Endothelial cell of umbilical vein (primary cell): Measurements from ENCODE around the gene CACNA1A. TPM values are rescaled to one million over a fixed set of nuclear protein-coding genes. Genes with fewer than 3 reads are reported as not detected.

Experiments
- BruUV-seq: library from RNA; stranded (reverse); fragments of 400-500 nt; replicated peaks from 2 replicates; lab custom pipeline; 2021; lab: Mats Ljungman, UMichigan
- CTCF ChIA-PET: fragments of 300-600, 350-600 bp; sonication (Branson Sonifier 250); formaldehyde crosslinking; loops from one replicate; lab custom pipeline; 2021; ENCODE audit warnings: antibody characterized with exemption, inconsistent platforms; lab: Charles Lee
- POLR2A ChIA-PET: fragments of 300-600, 350-600 bp; sonication (Branson Sonifier 250); formaldehyde crosslinking; loops from one replicate; lab custom pipeline; 2021; ENCODE audit warnings: antibody characterized with exemption, inconsistent platforms; lab: Charles Lee
- DNase-seq: peaks from one replicate; pipeline ENCODE4 v3.0.0-alpha.2; 2011; ENCODE audit warnings: low read depth, low spot score
- FAIRE-seq: peaks from 2 replicates; lab custom pipeline; 2011; peaks lifted over from hg19 to GRCh38; lab: Jason Lieb, UNC
- H2AFZ ChIP-seq: 2 replicates; pipeline ENCODE4 v1.6.0; 2012; ENCODE audit warnings: low read depth, low read length, control low read depth, inconsistent platforms
- H3K27ac ChIP-seq: 2 replicates; pipeline ENCODE4 v1.5.1; 2011; ENCODE audit warnings: low read depth, mild to moderate bottlenecking, control low read depth, low read length, moderate library complexity; ENCODE audit not compliant: insufficient read depth
- H3K27me3 ChIP-seq, 2 experiments: 2 replicates each; pipeline versions ENCODE4 v1.6.0 to v1.6.1; 2011; ENCODE audit warnings: low read length in 2 of 2, mixed read lengths in 1 of 2; ENCODE audit not compliant: control insufficient read depth in 2 of 2, insufficient read depth in 2 of 2
- H3K36me3 ChIP-seq, 2 experiments: 2 replicates in 1 of 2; 3 replicates in 1 of 2; pipeline ENCODE4 v1.5.1; 2011; ENCODE audit warnings: low read length in 2 of 2, mild to moderate bottlenecking in 1 of 2, moderate library complexity in 1 of 2; ENCODE audit not compliant: control insufficient read depth in 2 of 2, insufficient read depth in 2 of 2; ENCODE audit errors: extremely low read depth in 1 of 2
- H3K4me1 ChIP-seq: 3 replicates; pipeline ENCODE4 v1.5.1; 2011; ENCODE audit warnings: mild to moderate bottlenecking, low read length; ENCODE audit not compliant: control insufficient read depth, insufficient read depth; ENCODE audit errors: extremely low read depth
- H3K4me2 ChIP-seq: 2 replicates; pipeline ENCODE4 v1.6.1; 2011; ENCODE audit warnings: low read length, control low read depth, mixed read lengths; ENCODE audit not compliant: insufficient read depth
- H3K4me3 ChIP-seq, 3 experiments: fragments of 200-600 bp in 1 of 3; sonication (generic), shearing (Covaris generic) in 1 of 3; replicated peaks in 1 of 3; 2 replicates each; pipeline ENCODE4 v1.5.1; 2011 to 2016; ENCODE audit warnings: control low read depth in 3 of 3, low read length in 3 of 3, mild to moderate bottlenecking in 2 of 3, inconsistent platforms in 1 of 3, low read depth in 1 of 3, moderate library complexity in 1 of 3; ENCODE audit not compliant: insufficient read depth in 1 of 3
- H3K79me2 ChIP-seq: 2 replicates; pipeline ENCODE4 v1.6.0; 2012; ENCODE audit warnings: low read length, inconsistent platforms; ENCODE audit not compliant: control insufficient read depth, insufficient read depth
- H3K9ac ChIP-seq: replicated peaks from 2 replicates; pipeline ENCODE3; 2011; ENCODE audit warnings: low read length, control low read depth; ENCODE audit not compliant: insufficient read depth; ENCODE audit errors: extremely low read depth
- H3K9me1 ChIP-seq: replicated peaks from 3 replicates; pipeline ENCODE4 v1.6.0; 2011; ENCODE audit warnings: mild to moderate bottlenecking, low read length; ENCODE audit not compliant: control insufficient read depth, insufficient read depth; ENCODE audit errors: extremely low read depth
- H3K9me3 ChIP-seq: replicated peaks from 2 replicates; pipeline ENCODE4 v1.5.1; 2012; ENCODE audit warnings: low read length, inconsistent platforms; ENCODE audit not compliant: control insufficient read depth, insufficient read depth
- H4K20me1 ChIP-seq: replicated peaks from 2 replicates; pipeline ENCODE3; 2011; ENCODE audit warnings: mild to moderate bottlenecking, low read length; ENCODE audit not compliant: control insufficient read depth, insufficient read depth; ENCODE audit errors: extremely low read depth
- CTCF ChIP-seq, 2 donors: IDR thresholded peaks; 1 replicate in 1 of 2; 2 replicates in 1 of 2; pipeline ENCODE4 v1.5.1; 2011; ENCODE audit warnings: low read length in 2 of 2, mild to moderate bottlenecking in 2 of 2, moderate library complexity in 2 of 2, control low read depth in 1 of 2, inconsistent platforms in 1 of 2, low read depth in 1 of 2; ENCODE audit not compliant: insufficient read depth in 1 of 2; ENCODE audit errors: extremely low read depth in 1 of 2
- EZH2 ChIP-seq: IDR thresholded peaks from 2 replicates; pipeline ENCODE4 v1.6.1; 2012; ENCODE audit warnings: borderline replicate concordance, low read depth, mild to moderate bottlenecking, moderate library complexity, low read length, inconsistent platforms; ENCODE audit not compliant: severe bottlenecking
- FOS ChIP-seq: IDR thresholded peaks from 2 replicates; pipeline ENCODE4 v1.6.1; 2011; ENCODE audit warnings: mild to moderate bottlenecking, low read length, moderate library complexity, borderline replicate concordance; ENCODE audit not compliant: insufficient read depth
- GATA2 ChIP-seq: IDR thresholded peaks from 2 replicates; pipeline ENCODE4 v1.7.0; 2011; ENCODE audit warnings: low read depth, mild to moderate bottlenecking, moderate library complexity, mixed read lengths, low read length; ENCODE audit not compliant: insufficient read length, insufficient read depth
- JUN ChIP-seq: IDR thresholded peaks from 2 replicates; pipeline ENCODE4 v1.6.1; 2011; ENCODE audit warnings: borderline replicate concordance, low read depth; ENCODE audit not compliant: insufficient read length, insufficient read depth
- MAX ChIP-seq: IDR thresholded peaks from 2 replicates; pipeline ENCODE4 v1.6.1; 2011; ENCODE audit not compliant: insufficient read depth, insufficient read length
- MYC ChIP-seq: IDR thresholded peaks from one replicate; pipeline ENCODE4 v1.6.1; 2011; ENCODE audit warnings: mild to moderate bottlenecking, low read depth, low read length
- POLR2A ChIP-seq: IDR thresholded peaks from 2 replicates; pipeline ENCODE4 v1.6.1; 2012; ENCODE audit warnings: low read depth, mild to moderate bottlenecking, control low read depth, low read length
- POLR2AphosphoS5 ChIP-seq: IDR thresholded peaks from 2 replicates; pipeline ENCODE4 v1.6.1; 2012; ENCODE audit warnings: low read depth, mild to moderate bottlenecking, control low read depth, low read length, moderate library complexity; ENCODE audit not compliant: insufficient read depth
- dilution Hi-C: fragments of 300-500 bp; cut with MboI; formaldehyde crosslinking; loops from one replicate; pipeline ENCODE4 v1.15.0; 2019; ENCODE audit warnings: low sequenced_read_pairs; ENCODE audit not compliant: extremely low pct_ligation_motif_present
- intact Hi-C: fragments of 100-400 bp; cut with micrococcal nuclease; formaldehyde crosslinking; loops from one replicate; pipeline ENCODE4 v1.10.0; 2022
- polyA plus RNA-seq, 4 experiments: library from polyadenylated mRNA; depleted of rRNA in 3 of 4; stranded (reverse) in 3 of 4; unstranded in 1 of 4; fragments of >200 nt; gene quantifications; 2 replicates each; pipeline versions ENCODE4 v1.2.1 to v1.2.3, GENCODE V29; 2011 to 2012; ENCODE audit warnings: missing spikeins in 1 of 4
- total RNA-seq: library from RNA; stranded (reverse); gene quantifications from 2 replicates; pipeline ENCODE4 v1.2.3, GENCODE V29; 2021

Gene CACNA1A
- total and polyA plus RNA-seq, 2 donors (not counting 3 experiments of a cell fraction or from before 2014, with no cell fraction given) = 0.17 to 0.38 TPM

- Histone ChIP-seq H3K4me2 (no peak overlapping the region), H3K9me3 (no peaks in the 10 kb centered on the region), H3K4me1 (peaks cover 6% of the 10 kb centered on the region), H3K36me3 (no peaks in the 10 kb centered on the region), H3K27me3 (no peaks in the 10 kb centered on the region), H3K79me2 (no peaks in the 10 kb centered on the region), H3K27ac (no peak overlapping the region), H3K9ac (no peak overlapping the region), H2AFZ (no peak overlapping the region), H4K20me1 (no peaks in the 10 kb centered on the region), H3K9me1 (no peaks in the 10 kb centered on the region), H3K4me3 (no peak overlapping the region)
- ChIA-PET POLR2A (no interaction called here), CTCF (interaction anchor here (0.9 kb wide), 1 partner anchor 23 kb away, joined by 3 read pairs; no protein-coding TSS in a partner anchor)
- BruUV-seq = no TSS peak
- DNase-seq = no peak
- no peak for TF ChIP-seq FOS
- no peak for TF ChIP-seq CTCF (IDR thresholded peaks at IDR 0.05; ENCODE audit: extremely low read depth in 1 of 2, insufficient read depth in 1 of 2, low read depth in 1 of 2, low read length in 2 of 2)
- no peak for TF ChIP-seq POLR2A
- TF ChIP-seq EZH2 = no peak
- no peak for TF ChIP-seq POLR2AphosphoS5
- no peak for TF ChIP-seq JUN
- TF ChIP-seq MAX = no peak
- no peak for TF ChIP-seq GATA2
- no peak for TF ChIP-seq MYC
- intact Hi-C loops (no loop called here), dilution Hi-C loops (no loop called here)
- FAIRE-seq = no peak
Observed at GRCh38 chr19:13404236-13404635, 102.0 kb downstream of the CACNA1A start.
